ENCODE results near the gene GBA2.

Gene GBA2

DNA sequence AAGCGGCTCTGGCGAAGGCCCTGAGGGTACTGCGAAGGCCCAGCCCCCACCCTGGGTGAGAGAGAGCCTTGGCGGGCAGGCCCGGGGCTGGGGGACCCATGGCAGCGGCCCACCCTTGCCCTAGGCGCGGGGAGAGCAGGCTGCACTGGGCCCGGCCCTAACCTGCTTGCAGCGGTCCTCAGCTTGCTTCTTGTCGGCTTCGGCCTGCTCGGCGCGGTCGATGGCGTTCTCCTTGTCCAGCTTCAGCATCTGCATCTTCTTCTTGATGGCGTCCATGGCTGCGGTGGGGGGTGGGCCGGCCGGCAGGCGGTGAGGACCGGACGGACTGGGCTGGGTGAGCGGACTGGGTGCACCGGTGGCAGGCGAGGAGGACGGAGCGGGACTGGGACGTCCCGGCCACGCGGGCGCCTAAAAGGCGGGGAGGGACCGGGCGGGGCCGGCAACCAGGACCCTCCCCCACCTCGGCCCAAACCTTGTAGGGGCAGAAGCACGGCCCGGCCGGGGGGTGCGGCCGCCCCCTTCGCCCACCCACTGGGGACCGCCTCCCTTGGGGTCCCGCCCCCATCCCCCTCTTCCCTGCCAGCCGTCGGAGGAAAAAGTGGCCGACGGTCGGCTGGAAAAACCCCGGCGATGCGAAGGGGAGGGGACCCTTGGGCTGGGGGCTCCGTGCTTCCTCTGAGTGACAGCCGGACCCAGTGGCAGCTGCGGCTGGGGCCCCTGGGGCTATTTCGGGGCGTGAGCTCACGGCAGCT lies 59.3 kb downstream of the GBA2 start, which contains the start of gene TPM2:
Gene TPM2, minus strand, starts transcription at position 384 of the 752 bp plus-strand sequence. Its CDS starts 108 bp downstream, at position 276.
- DNase-seq: no peak

DNA sequence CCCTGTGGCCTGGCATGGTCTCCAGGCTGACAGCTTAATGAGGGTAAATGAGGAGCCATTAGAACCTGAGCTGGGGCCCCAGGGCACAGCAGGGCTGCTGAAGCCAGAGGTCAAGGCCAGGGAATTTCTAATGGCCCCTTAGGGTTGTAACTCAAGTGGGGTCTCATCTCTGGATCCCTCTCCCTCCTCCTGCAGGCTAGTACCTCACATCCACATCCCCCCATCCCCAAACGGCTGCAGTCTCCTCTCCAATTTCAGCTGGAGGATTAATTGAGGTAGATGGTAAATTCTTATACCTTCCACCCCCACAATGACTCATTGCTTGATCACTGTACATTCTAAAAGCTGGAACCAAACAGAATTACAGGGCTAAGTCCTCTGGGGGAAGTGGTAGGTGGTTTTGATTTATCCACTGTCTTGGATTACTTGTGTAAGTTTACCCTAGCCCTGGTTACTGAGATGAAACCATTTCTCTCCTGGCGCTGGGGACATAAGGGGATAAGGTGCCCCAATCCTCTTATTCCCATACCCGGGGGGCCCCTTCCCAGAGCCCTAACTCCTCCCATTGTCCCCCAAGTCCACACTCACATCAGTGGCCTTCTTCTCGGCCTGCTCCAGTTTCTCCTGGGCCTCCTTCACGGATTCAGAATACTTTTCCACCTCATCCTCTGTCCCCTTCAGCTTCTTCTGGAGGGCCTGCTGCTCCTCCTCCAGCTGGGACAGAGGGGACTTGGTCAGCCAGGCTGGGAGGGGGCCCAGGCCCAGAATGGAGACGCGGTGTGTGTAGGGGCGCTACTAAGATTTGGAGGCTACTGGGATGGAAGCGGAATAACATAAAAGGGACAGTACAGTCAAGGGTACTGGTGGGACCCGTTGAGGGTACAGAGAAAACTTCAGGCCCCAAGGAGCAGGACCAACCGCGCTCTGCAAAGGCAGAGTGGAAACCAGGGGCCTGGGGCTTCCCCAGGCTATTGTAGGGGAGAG lies 60.2 kb downstream of the GBA2 start:
- no peak for DNase-seq

DNA sequence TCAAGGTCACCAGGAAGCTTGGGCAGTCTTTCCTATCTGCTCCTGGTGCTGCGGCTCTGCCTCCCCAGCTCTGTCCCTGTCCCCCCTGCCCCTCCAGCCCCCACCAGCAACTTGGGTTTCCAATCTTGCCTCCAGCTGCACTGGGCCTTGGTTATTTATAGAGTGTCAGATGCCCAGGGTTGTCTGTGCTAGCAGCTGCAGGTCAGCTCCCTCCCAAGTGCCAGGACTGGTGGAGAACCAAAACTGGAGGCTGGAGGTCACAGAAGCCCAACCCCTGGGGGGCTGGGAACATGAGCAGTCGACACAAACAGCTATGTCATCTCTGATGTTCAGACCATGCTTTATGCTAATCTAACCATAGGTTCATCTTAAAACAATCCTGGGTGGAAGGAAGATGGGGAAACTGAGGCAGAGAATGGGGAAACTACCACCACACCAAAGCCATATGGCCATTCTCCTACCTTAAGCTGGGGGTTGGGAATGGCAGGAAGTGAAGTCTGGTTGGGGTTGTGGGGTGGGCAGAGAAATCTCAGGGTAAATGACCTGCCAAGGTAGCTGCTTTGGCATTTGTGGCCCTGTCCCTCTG lies 61.0 kb downstream of the GBA2 start:
- DNase-seq: no peak

DNA sequence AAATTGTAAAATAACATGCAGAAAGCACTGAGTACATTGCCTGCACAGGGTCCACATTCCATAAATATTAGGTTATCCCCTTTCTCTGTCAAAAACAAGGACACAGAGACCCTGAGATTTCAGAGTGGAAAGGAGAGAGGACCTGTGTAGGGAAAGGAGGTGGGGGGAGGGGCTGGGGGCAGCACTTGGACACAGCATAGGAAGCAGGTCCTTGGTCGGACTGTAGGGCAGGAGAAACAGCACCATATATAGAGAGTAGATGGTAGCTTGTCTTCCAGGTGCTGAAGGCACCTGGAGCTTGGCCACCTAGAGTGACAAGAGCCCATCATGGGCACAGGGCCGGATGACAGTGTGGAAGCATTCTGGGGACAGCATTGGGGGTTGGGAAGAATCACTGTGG lies 61.7 kb downstream of the GBA2 start:
- DNase-seq: no peak
